Measurements from ENCODE around the gene ICAM2.

DNA sequence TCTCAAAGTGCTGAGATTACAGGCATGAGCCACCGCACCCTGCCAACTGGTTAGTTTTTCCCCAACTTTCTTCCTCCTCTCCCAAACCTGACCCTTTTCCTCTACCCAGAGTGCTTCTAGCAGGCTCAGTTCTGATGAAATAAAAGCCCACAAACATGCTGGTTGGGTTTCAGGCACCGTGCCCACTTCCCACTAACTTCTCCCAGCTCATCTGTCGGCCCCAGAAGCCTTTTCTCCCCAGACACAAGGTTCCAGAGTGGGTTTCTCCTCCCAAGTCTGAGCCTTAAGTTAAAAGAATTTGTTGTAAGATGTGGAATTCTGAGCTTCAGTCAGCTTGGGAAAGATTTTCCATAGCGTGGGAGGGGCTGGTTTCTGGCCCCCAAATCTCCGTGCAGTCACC, 36.2 kb downstream of the ICAM2 start:
- TF ChIP-seq TP53 (CRISPR knock-in tag; IDR thresholded peaks at IDR 0.05): no peak
- TF ChIP-seq, protein P1, sequence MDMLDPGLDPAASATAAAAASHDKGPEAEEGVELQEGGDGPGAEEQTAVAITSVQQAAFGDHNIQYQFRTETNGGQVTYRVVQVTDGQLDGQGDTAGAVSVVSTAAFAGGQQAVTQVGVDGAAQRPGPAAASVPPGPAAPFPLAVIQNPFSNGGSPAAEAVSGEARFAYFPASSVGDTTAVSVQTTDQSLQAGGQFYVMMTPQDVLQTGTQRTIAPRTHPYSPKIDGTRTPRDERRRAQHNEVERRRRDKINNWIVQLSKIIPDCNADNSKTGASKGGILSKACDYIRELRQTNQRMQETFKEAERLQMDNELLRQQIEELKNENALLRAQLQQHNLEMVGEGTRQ (CRISPR knock-in tag; IDR thresholded peaks at IDR 0.05): no peak
